GM21723 (cell line): ENCODE results near the gene SLC4A2.

Source experiments
- ATAC-seq: cut with Tn5 transposase; IDR thresholded peaks from one replicate; pipeline ENCODE4 v1.9.1; 2021; ENCODE audit warnings: mild to moderate bottlenecking, moderate library complexity; ENCODE audit not compliant: unreplicated experiment

The SLC4A2 gene

DNA sequence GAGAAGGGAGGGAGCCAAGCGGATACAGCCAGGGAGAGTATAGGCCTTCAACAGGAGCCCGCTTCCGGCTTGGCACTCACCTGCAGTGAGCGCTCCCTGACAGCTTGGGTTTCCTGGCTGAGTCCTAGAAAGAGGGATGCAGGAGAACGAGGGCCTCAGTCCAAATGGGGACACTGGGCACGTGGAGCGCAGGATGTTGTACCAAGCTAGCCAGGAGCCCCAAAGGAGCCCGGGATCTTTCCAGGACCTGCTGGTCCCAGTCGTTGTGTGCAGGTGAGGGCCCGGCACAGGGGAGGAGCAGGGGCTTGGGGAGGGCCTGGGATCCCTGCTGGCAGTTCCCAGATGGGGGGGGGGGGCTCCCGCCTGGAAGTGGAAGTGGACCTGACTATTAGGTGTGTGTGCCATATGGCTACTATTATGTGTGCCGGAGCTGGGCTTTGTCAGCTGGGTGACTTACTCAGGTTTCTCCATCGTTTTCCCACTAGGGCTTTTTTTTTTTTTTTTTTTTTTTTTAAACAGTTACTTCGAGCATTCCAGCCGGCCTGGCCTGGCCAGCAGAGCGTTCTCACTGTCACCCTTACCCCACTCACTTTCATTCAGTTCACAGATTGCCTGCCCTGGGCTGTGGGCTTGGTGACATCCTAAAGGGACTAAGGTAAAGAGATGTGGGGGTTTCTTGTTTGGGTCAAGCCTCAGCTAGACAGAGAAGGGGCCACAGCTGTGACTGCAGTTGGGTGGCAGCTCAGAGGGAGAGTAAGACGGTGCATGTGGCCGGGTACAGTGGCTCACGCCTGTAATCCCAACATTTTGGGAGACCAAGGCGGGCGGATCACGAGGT is 30.7 kb downstream of the SLC4A2 start:
- no peak for ATAC-seq

GRCh38 chr7:151091003-151091402 is 31.6 kb downstream of the SLC4A2 start:
- no peak for ATAC-seq

DNA sequence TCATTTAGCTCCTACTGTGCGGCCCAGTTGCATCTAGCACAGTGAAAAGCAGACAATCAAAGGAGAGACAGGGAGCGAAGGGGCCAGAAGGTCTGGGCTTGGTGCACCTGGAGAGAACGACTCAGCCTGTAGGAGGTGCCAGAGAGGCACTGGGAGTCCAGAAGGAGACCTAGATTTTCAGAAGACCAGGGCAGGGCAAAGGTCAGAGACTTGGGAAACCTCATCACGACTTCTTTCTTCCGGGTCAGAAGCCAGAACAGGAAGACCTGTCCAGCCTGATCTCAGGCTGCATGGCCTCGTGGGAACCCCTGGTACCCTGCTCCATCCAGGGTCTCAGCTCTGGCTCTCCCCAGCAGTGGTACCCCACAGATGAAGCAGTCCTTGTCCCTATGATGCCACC is 32.0 kb downstream of the SLC4A2 start:
- ATAC-seq: no peak

DNA sequence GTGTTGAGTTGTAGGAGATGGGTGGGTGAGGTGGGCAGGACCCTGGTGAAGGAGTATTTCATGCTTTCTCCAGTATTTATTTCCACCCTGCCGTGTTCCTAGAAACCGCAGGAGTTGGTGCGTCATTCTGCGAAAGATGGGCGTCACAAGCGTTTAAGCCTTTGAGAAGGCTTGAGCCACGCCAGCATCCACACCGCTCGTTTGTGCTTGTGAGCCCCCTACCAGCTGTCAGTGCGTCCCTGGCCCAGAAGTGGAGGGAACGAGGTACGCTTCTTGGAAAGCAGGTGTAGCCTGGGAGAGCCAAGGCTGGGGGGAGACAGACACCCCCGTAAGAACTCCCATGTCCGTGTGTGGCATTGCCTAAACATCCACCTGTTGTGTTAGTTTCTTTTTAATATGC is 32.6 kb downstream of the SLC4A2 start:
- no peak for ATAC-seq

DNA sequence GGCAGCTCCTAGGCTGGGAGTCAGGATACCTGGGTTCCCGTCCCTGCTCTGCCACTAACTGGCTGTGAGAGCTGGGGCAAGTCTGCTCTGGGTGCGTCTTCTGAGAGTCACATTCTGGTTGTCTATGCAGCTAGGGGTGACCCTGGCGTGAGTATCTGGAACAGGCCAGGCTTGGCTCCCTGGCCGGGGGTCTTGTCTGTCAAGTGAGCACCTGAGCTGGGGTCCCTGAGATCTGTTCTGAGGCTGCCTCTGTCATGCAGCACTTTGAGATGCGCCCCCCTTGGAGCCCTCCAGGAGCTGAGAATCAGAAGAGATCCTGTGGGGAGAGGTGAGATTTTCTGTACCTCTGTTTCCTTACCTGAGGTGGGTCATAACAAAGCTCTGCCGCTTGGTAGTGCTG is 34.4 kb downstream of the SLC4A2 start:
- no peak for ATAC-seq

DNA sequence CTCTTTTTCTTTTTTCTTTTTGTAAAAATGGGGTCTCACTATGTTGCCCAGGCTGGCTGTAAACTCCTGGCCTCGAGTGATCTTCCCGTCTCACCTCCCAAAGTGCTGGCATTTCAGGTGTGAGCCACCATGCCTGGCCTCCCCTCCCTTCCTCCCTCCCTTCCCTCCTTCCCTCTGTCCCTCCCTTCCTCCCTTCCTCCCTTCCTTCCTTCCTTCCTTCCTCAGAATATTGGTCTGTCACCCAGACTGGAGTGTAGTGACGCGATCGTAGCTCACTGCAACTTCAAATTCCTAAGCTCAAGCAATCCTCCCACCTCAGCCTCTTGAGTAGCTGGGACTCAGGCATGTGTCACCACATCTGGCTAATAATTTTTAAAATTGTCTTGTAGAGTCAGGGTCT is 35.3 kb downstream of the SLC4A2 start:
- ATAC-seq: no peak

- no peak for ATAC-seq
These were observed 35.9 kb downstream of the SLC4A2 start for GRCh38 chr7:151095123-151095797.

DNA sequence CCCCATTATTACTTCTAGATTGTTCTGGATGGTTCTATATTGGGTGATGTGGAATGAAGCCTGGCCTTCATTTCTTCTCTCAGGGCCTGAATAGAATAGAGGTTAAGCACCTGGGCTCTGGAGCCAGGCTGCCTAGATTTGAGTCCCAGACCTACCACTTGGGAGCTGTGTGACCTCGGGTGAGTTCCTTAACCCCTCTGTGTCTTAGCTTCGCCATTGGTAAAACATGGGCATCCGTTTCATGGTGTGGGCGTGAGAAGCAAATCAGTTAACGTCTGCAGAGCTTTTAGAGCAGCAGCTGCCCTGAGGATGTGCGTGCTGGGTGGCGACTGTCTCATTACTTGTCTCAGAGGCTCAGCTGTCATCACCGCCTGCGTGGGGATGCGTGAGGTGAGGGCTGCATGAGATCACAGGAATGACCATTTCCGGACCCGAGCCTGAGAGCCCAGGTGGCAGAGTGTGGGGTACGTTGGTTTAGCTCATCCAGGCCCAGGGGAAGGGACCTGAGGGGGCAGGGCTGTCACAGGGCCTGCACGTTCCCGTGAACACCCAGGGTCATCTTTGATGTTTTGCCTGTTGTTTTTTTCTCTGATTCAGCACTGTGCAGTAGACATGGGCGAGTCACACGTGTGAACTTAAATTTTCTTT is 36.6 kb downstream of the SLC4A2 start:
- no peak for ATAC-seq

GRCh38 chr7:151099486-151100211 is 40.3 kb downstream of the SLC4A2 start:
- no peak for ATAC-seq

DNA sequence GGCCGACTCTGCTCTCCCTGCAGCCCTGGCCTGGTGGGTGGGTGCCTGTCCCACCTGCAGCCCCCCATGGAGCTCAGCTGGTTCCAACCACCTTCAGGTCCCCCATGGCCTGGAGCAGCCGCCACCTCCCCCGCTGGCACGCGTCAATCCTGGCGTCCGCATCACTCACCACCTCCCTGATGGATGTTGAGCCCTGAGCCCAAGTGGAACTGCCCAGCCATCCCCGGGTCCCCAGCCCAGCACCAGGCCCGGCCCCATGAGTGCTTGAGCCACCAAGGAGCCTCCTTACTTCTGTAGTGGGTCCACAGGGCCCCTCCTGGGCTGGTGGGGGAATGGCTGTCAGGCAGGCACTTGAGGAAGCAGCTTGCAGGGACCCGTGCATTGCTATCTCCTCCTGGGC is 41.5 kb downstream of the SLC4A2 start:
- no peak for ATAC-seq

- no peak for ATAC-seq
These were observed 42.4 kb downstream of the SLC4A2 start for GRCh38 chr7:151101621-151102396.

GRCh38 chr7:151102991-151103390 is 43.6 kb downstream of the SLC4A2 start:
- no peak for ATAC-seq

DNA sequence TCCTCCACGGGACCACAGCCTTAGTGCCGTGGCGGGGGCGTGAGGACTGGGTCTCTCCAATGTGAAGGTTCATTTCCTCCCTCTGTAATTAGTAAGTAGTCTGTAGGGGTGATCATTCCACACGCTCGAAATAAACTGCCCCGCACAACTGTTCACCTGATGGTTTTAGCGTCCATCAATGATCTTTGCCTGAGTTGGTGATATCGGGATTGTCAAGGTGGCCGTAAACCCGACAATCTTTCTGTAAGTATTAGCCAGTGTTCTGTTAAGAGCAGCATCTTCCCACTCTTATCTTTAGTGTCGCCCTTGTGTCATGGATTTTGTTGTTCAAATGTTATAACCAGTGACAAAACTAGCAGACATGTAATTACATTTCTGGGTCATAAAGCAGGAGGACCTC is 44.6 kb downstream of the SLC4A2 start:
- no peak for ATAC-seq

- no peak for ATAC-seq
These were observed 45.2 kb downstream of the SLC4A2 start for GRCh38 chr7:151104411-151105235.

GRCh38 chr7:151107882-151108281 is 48.5 kb downstream of the SLC4A2 start:
- no peak for ATAC-seq

DNA sequence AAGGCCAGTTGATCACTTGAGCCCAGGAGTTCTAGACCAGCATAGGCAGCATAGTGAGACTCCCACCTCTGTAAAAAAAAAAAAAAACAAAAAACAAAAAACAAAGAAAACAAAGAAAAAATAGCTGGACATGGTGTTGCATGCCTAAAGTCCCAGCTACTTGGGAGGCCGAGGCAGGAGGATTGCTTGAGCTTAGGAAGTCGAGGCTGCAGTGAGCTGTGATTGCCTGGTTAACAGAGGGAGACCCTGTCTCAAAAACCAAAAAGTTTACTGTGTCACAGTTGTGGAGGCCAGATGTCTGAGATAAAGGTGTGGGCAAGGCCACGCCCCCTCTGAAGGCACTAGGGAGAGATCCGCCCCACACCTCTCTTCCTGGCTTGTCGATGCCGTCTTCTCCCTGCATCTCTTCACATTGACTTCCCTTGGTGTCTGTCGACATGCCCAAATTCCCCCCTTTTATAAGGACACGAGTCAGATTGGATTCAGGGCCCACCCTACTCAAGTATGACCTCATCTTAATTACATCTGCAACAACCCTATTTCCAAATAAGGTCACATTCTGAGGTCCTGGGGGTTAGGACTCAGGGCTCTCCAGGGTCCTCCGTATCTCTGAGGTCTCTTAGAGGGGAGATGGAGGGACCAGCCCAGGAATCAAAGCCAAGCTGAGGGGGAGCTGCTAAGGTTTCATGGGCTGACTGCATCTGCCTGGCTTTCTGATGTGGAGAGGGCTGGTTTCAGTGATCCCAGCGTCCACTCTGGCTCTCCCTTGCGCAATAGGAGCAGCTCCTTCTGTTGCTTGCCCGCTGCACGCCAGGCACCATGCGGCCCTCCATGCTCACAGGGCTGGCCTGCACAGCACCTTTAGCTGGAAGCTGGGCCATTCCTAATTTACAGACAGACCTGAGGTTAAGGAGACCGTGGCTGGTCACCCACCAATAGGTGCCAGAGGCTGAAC is 50.0 kb downstream of the SLC4A2 start:
- ATAC-seq: no peak

GRCh38 chr7:151110236-151110940 is 51.0 kb downstream of the SLC4A2 start:
- ATAC-seq: no peak
